Spleen (tissue), 11 donors: ENCODE measurements around the gene SLC2A11. TPM values are rescaled to one million over a fixed set of nuclear protein-coding genes. Genes with fewer than 3 reads are reported as not detected.

Experiments
- DNase-seq: peaks from one replicate; pipeline ENCODE4 v3.0.0-alpha.2; 2020
- H3K27ac ChIP-seq, 8 donors: fragments of 200-600 bp; sonication (generic) in 7 of 8; 1 replicate in 4 of 8; 2 replicates in 4 of 8; pipeline versions ENCODE4 v1.5.0 to v1.8.0; 2016 to 2021; ENCODE audit warnings: inconsistent platforms in 4 of 8, mild to moderate bottlenecking in 4 of 8, moderate library complexity in 1 of 8
- H3K27me3 ChIP-seq, 7 donors: fragments of 200-600 bp; sonication (generic) in 6 of 7; replicated peaks in 1 of 7; 1 replicate in 4 of 7; 2 replicates in 3 of 7; pipeline versions ENCODE4 v1.5.0 to v1.8.0; 2016 to 2021; ENCODE audit warnings: inconsistent platforms in 3 of 7, mild to moderate bottlenecking in 1 of 7
- H3K36me3 ChIP-seq, 6 donors: fragments of 200-600 bp; sonication (generic) in 5 of 6; 1 replicate in 4 of 6; 2 replicates in 2 of 6; pipeline versions ENCODE4 v1.5.0 to v1.8.0; 2016 to 2021; ENCODE audit warnings: inconsistent platforms in 2 of 6
- H3K4me1 ChIP-seq, 6 donors: fragments of 200-600 bp; sonication (generic) in 5 of 6; 1 replicate in 3 of 6; 2 replicates in 3 of 6; pipeline versions ENCODE4 v1.5.0 to v1.8.0; 2016 to 2021; ENCODE audit warnings: inconsistent platforms in 3 of 6
- H3K4me3 ChIP-seq, 8 donors: fragments of 200-600 bp; sonication (generic) in 7 of 8; 1 replicate in 4 of 8; 2 replicates in 4 of 8; pipeline versions ENCODE4 v1.5.0 to v1.8.0; 2016 to 2021; ENCODE audit warnings: inconsistent platforms in 4 of 8, mild to moderate bottlenecking in 4 of 8, moderate library complexity in 2 of 8
- H3K9me3 ChIP-seq, 8 donors: fragments of 200-600 bp; sonication (generic) in 7 of 8; 1 replicate in 4 of 8; 2 replicates in 4 of 8; pipeline versions ENCODE4 v1.5.0 to v1.8.0; 2016 to 2021; ENCODE audit warnings: inconsistent platforms in 4 of 8
- CTCF ChIP-seq, 11 experiments: fragments of 200-600 bp in 7 of 11; fragments of 450-650 bp in 4 of 11; sonication (generic) in 4 of 11; IDR thresholded peaks in 8 of 11; conservative IDR thresholded peaks in 3 of 11; 1 replicate in 7 of 11; 2 replicates in 4 of 11; pipeline versions ENCODE4 v1.4.0 to v1.8.0; 2016 to 2021; ENCODE audit warnings: antibody characterized with exemption in 11 of 11, inconsistent platforms in 4 of 11, mild to moderate bottlenecking in 1 of 11
- POLR2A ChIP-seq, 3 donors: fragments of 450-650 bp; IDR thresholded peaks; one replicate each; pipeline ENCODE4 v1.5.1; 2017; ENCODE audit warnings: antibody characterized with exemption in 3 of 3, mild to moderate bottlenecking in 1 of 3
- POLR2AphosphoS5 ChIP-seq, 3 donors: sonication (generic); formaldehyde crosslinking; IDR thresholded peaks; one replicate each; pipeline ENCODE4 v1.5.1; 2017; ENCODE audit warnings: antibody characterized with exemption in 3 of 3
- WGBS, 5 donors: extraction: QIAGEN DNeasy Blood & Tissue Kit in 3 of 5; methylation state at CpG; one replicate each; pipeline versions ENCODE4 v1.1.5 to v1.1.7; 2013 to 2018; 5-methylcytosine and 5-hydroxymethylcytosine counted together
- intact Hi-C: fragments of 100-400 bp; cut with DNase I; formaldehyde crosslinking; loops from one replicate; pipeline ENCODE4 v1.15.0; 2023; ENCODE audit warnings: low total_unique reads
- polyA plus RNA-seq, 3 donors: library from polyadenylated mRNA; stranded (reverse); fragments of 200-250 nt; gene quantifications; one replicate each; pipeline ENCODE4 v1.2.1, GENCODE V29; 2013
- total RNA-seq, 7 donors: library from RNA; depleted of rRNA in 3 of 7; stranded (reverse); fragments of >200 nt in 3 of 7; fragmentation: NEBNext Ultra II Directional in 4 of 7; extraction: Animal tissue kit (Norgen Biotek cat#: 25700) in 4 of 7; gene quantifications; one replicate each; pipeline versions ENCODE4 v1.1.0 to v1.2.1, GENCODE V29; 2016 to 2021
- donor health status: healthy with polysubstance abuse.
- donor health status: DM: no; HTN: no; CAD: no; lungs with moderate emphysema.
- donor health status: DM: no; HTN: no; CAD: no.
- donor health status: Bipolar disorder and iron deficiency.
- donor health status: healthy.
- donor health status: DM: no; HTN: no; CAD: no.
- donor health status: DM: yes; HTN: yes; CAD: no.

Gene SLC2A11
- total and polyA plus RNA-seq, 10 donors, result 12.0 to 23.5 (median 16.5) TPM

GRCh38 chr22:23826510-23827350 lies 30.9 kb upstream of the SLC2A11 start:
- no peaks in the 10 kb centered on the region for H3K9me3 ChIP-seq
- peaks cover 0 to 100% (median 91%) of the 10 kb centered on the region in 6 donors for H3K36me3 ChIP-seq
- no peaks in the 10 kb centered on the region for H3K27me3 ChIP-seq
- intact Hi-C loops, result no loop called here
- H3K4me3 ChIP-seq, result no peak overlapping the region
- 80 to 94% (median 90%) methylated on average over 6 to 15 of the region's 15 CpGs for WGBS, 5 donors
- TF ChIP-seq POLR2AphosphoS5 (IDR thresholded peaks at IDR 0.05), result peak in 1 of 3 donors; percentile 55
- TF ChIP-seq POLR2A (IDR thresholded peaks at IDR 0.05), result no peak
- H3K4me1 ChIP-seq, result peaks cover 0 to 32% (median 4%) of the 10 kb centered on the region in 6 donors
- no peak overlapping the region for H3K27ac ChIP-seq
- peak; percentile 70 for DNase-seq

- intact Hi-C loops, result no loop called here
- no peaks in the 10 kb centered on the region for H3K9me3 ChIP-seq
- H3K4me1 ChIP-seq, result peaks cover 0 to 32% (median 4%) of the 10 kb centered on the region in 6 donors
- peaks cover 0 to 100% (median 91%) of the 10 kb centered on the region in 6 donors for H3K36me3 ChIP-seq
- peak; percentile 35 for DNase-seq
- no peak overlapping the region for H3K4me3 ChIP-seq
- H3K27me3 ChIP-seq, result no peaks in the 10 kb centered on the region
- WGBS, 5 donors, result 88 to 93% (median 91%) methylated on average over 7 to 11 of the region's 11 CpGs
- no peak overlapping the region for H3K27ac ChIP-seq
- TF ChIP-seq POLR2AphosphoS5 (IDR thresholded peaks at IDR 0.05) (no peak), POLR2A (IDR thresholded peaks at IDR 0.05) (no peak), CTCF (IDR thresholded peaks at IDR 0.05 in 8 of 11, conservative IDR thresholded peaks at IDR 0.05 in 3 of 11) (no peak)
These were observed 30.2 kb upstream of the SLC2A11 start for GRCh38 chr22:23827351-23827995.

- DNase-seq, result peak; percentile 52
- intact Hi-C loops, result no loop called here
- TF ChIP-seq POLR2A (IDR thresholded peaks at IDR 0.05) (no peak), CTCF (IDR thresholded peaks at IDR 0.05 in 8 of 11, conservative IDR thresholded peaks at IDR 0.05 in 3 of 11) (no peak), POLR2AphosphoS5 (IDR thresholded peaks at IDR 0.05) (no peak)
- Histone ChIP-seq H3K4me1 (peaks cover 0 to 32% (median 4%) of the 10 kb centered on the region in 6 donors), H3K4me3 (no peak overlapping the region), H3K9me3 (no peaks in the 10 kb centered on the region), H3K27ac (no peak overlapping the region), H3K27me3 (no peaks in the 10 kb centered on the region), H3K36me3 (peaks cover 0 to 100% (median 93%) of the 10 kb centered on the region in 6 donors)
- 87 to 98% (median 91%) methylated on average over 10 of the region's 10 CpGs for WGBS, 5 donors
These were observed 28.6 kb upstream of the SLC2A11 start for GRCh38 chr22:23828800-23829680.

- Histone ChIP-seq H3K27me3 (no peaks in the 10 kb centered on the region), H3K9me3 (no peaks in the 10 kb centered on the region), H3K4me3 (no peak overlapping the region), H3K27ac (no peak overlapping the region), H3K36me3 (peaks cover 0 to 100% (median 93%) of the 10 kb centered on the region in 6 donors), H3K4me1 (peaks cover 0 to 32% (median 4%) of the 10 kb centered on the region in 6 donors)
- DNase-seq, result no peak
- 69 to 78% (median 75%) methylated on average over 7 of the region's 7 CpGs for WGBS, 5 donors
- intact Hi-C loops, result no loop called here
- no peak for TF ChIP-seq POLR2AphosphoS5 (IDR thresholded peaks at IDR 0.05)
- TF ChIP-seq CTCF (IDR thresholded peaks at IDR 0.05 in 8 of 11, conservative IDR thresholded peaks at IDR 0.05 in 3 of 11), result no peak
- no peak for TF ChIP-seq POLR2A (IDR thresholded peaks at IDR 0.05)
These were observed 27.8 kb upstream of the SLC2A11 start for GRCh38 chr22:23829845-23830372.
